A549 (cell line): ENCODE data around the gene DHRS3. TPM values are rescaled to one million over a fixed set of nuclear protein-coding genes. Genes with fewer than 3 reads are reported as not detected.

Experiments
- ATAC-seq, 2 experiments: fragments of 200-7000 bp in 1 of 2; fragments of >200 bp in 1 of 2; cut with Nextera tagmentation in 1 of 2; cut with Tn5 transposase in 1 of 2; 3 replicates each; pipeline versions ENCODE4 v1.8.0 to v1.9.1; 2018 to 2020; ENCODE audit warnings: mild to moderate bottlenecking in 1 of 2, moderate library complexity in 1 of 2
- CTCF ChIA-PET: fragments of 300-600 bp; sonication (Branson Sonifier 250); formaldehyde crosslinking; extraction: SDS; loops from one replicate; lab custom pipeline; 2021; ENCODE audit warnings: antibody characterized with exemption, inconsistent platforms; lab: Yijun Ruan, JAX
- POLR2A ChIA-PET: fragments of 350-600 bp; formaldehyde crosslinking; extraction: SDS; loops from one replicate; lab custom pipeline; 2021; ENCODE audit warnings: antibody characterized with exemption, inconsistent platforms; lab: Yijun Ruan, JAX
- DNase-seq, 2 experiments: peaks; one replicate each; pipeline versions ENCODE4 v3.0.0 to v3.0.0-alpha.2; 2011 to 2016; ENCODE audit warnings: low read depth in 1 of 2, low spot score in 1 of 2
- FAIRE-seq: peaks from 2 replicates; lab custom pipeline; 2011; peaks lifted over from hg19 to GRCh38; lab: Jason Lieb, UNC
- H3K27ac ChIP-seq, 2 experiments: fragments of >200 bp; sonication (Bioruptor Twin); formaldehyde crosslinking; 3 replicates each; pipeline ENCODE4 v1.5.1; 2016 to 2017
- H3K4me1 ChIP-seq: fragments of >200 bp; sonication (Bioruptor Twin); formaldehyde crosslinking; 3 replicates; pipeline ENCODE4 v1.6.1; 2016
- H3K4me2 ChIP-seq: fragments of >200 bp; sonication (Bioruptor Twin); formaldehyde crosslinking; 3 replicates; pipeline ENCODE4 v1.6.1; 2016
- H3K4me3 ChIP-seq: fragments of >200 bp; sonication (Bioruptor Twin); formaldehyde crosslinking; 3 replicates; pipeline ENCODE4 v1.5.1; 2016
- H3K9me3 ChIP-seq: fragments of >200 bp; sonication (Bioruptor Twin); formaldehyde crosslinking; 3 replicates; pipeline ENCODE4 v1.6.1; 2016
- BHLHE40 ChIP-seq: IDR thresholded peaks from 2 replicates; pipeline ENCODE4 v1.6.1; 2012; ENCODE audit warnings: low read depth, low read length, inconsistent platforms
- CEBPB ChIP-seq, 2 experiments: fragments of >200 bp in 1 of 2; sonication (Bioruptor Twin) in 1 of 2; formaldehyde crosslinking in 1 of 2; IDR thresholded peaks; 2 replicates each; pipeline ENCODE4 v1.6.1; 2012 to 2016
- CHD4 ChIP-seq: fragments of 200-600 bp; sonication (generic); IDR thresholded peaks from 2 replicates; pipeline ENCODE4 v1.6.1; 2016; ENCODE audit warnings: antibody characterized with exemption, mild to moderate bottlenecking, borderline replicate concordance
- E2F6 ChIP-seq: IDR thresholded peaks from 2 replicates; pipeline ENCODE4 v1.6.1; 2012; ENCODE audit warnings: low read depth, borderline replicate concordance
- EHF ChIP-seq: fragments of 250-450 bp; sonication (Bioruptor Pico); IDR thresholded peaks from 2 replicates; pipeline ENCODE4 v1.5.0; 2020; ENCODE audit warnings: mild to moderate bottlenecking
- EHMT2 ChIP-seq: fragments of 200-600 bp; sonication (generic); IDR thresholded peaks from 2 replicates; pipeline ENCODE4 v1.6.1; 2016; ENCODE audit warnings: antibody characterized with exemption, low read depth, mild to moderate bottlenecking, moderate library complexity
- EP300 ChIP-seq, 2 experiments: fragments of >200 bp; sonication (Bioruptor Twin); formaldehyde crosslinking; IDR thresholded peaks; 2 replicates in 1 of 2; 3 replicates in 1 of 2; pipeline ENCODE4 v1.6.1; 2016 to 2017
- FOSB ChIP-seq: fragments of 250-450 bp; sonication (Bioruptor Pico); IDR thresholded peaks from 2 replicates; pipeline ENCODE4 v1.5.0; 2020; ENCODE audit warnings: mild to moderate bottlenecking, moderate library complexity
- HDAC2 ChIP-seq: fragments of 200-600 bp; sonication (generic); IDR thresholded peaks from 2 replicates; pipeline ENCODE4 v1.6.1; 2016
- HES2 ChIP-seq: fragments of >200 bp; sonication (Bioruptor Twin); formaldehyde crosslinking; IDR thresholded peaks from 2 replicates; pipeline ENCODE4 v1.6.1; 2016
- HEYL ChIP-seq: fragments of 250-450 bp; sonication (Bioruptor Pico); IDR thresholded peaks from 2 replicates; pipeline ENCODE4 v1.8.0; 2021; ENCODE audit warnings: mild to moderate bottlenecking, moderate library complexity
- HMGXB4 ChIP-seq: fragments of 250-450 bp; sonication (Bioruptor Pico); IDR thresholded peaks from 2 replicates; pipeline ENCODE4 v1.5.0; 2021; ENCODE audit warnings: mild to moderate bottlenecking, moderate library complexity, borderline replicate concordance
- JUNB ChIP-seq: fragments of >200 bp; sonication (Bioruptor Twin); formaldehyde crosslinking; IDR thresholded peaks from 2 replicates; pipeline ENCODE4 v1.6.1; 2016
- KDM1A ChIP-seq: fragments of 200-600 bp; sonication (generic); IDR thresholded peaks from 2 replicates; pipeline ENCODE4 v1.6.1; 2016; ENCODE audit warnings: low read depth, mild to moderate bottlenecking
- MAFK ChIP-seq: fragments of 450-650 bp; IDR thresholded peaks from 2 replicates; pipeline ENCODE4 v1.6.1; 2014; ENCODE audit not compliant: partially characterized antibody
- MAX ChIP-seq: IDR thresholded peaks from 2 replicates; pipeline ENCODE4 v1.6.1; 2012
- MAZ ChIP-seq: fragments of 150-350 bp; IDR thresholded peaks from 2 replicates; pipeline ENCODE4 v1.6.1; 2014; ENCODE audit warnings: antibody characterized with exemption, low read depth, low read length, borderline replicate concordance
- NPAS2 ChIP-seq: fragments of 250-450 bp; sonication (Bioruptor Pico); IDR thresholded peaks from 2 replicates; pipeline ENCODE4 v1.8.0; 2022; ENCODE audit warnings: mild to moderate bottlenecking, moderate library complexity, borderline replicate concordance
- POLR2A ChIP-seq: IDR thresholded peaks from 2 replicates; pipeline ENCODE4 v1.6.1; 2012; ENCODE audit warnings: mild to moderate bottlenecking, low read length
- RAD21 ChIP-seq, 2 experiments: fragments of >200 bp in 1 of 2; sonication (Bioruptor Twin) in 1 of 2; formaldehyde crosslinking in 1 of 2; IDR thresholded peaks in 1 of 2; conservative IDR thresholded peaks in 1 of 2; 2 replicates in 1 of 2; 3 replicates in 1 of 2; pipeline ENCODE4 v1.6.1; 2012 to 2018; ENCODE audit warnings: inconsistent platforms in 1 of 2
- RARB ChIP-seq: fragments of 250-450 bp; sonication (Bioruptor Pico); IDR thresholded peaks from 2 replicates; pipeline ENCODE4 v1.8.0; 2021; ENCODE audit warnings: mild to moderate bottlenecking, moderate library complexity
- REST ChIP-seq: fragments of 200-600 bp; sonication (generic); IDR thresholded peaks from 2 replicates; pipeline ENCODE4 v1.6.1; 2016; ENCODE audit warnings: antibody characterized with exemption, mild to moderate bottlenecking, moderate library complexity
- RFX5 ChIP-seq: fragments of 450-650 bp; IDR thresholded peaks from 2 replicates; pipeline ENCODE4 v1.7.1; 2014; ENCODE audit warnings: antibody characterized with exemption, mild to moderate bottlenecking, moderate library complexity
- RNF2 ChIP-seq: fragments of 200-600 bp; sonication (generic); IDR thresholded peaks from 2 replicates; pipeline ENCODE4 v1.6.1; 2016; ENCODE audit warnings: low read depth, mild to moderate bottlenecking, antibody characterized with exemption, moderate library complexity, borderline replicate concordance
- SREBF2 ChIP-seq: fragments of 450-650 bp; IDR thresholded peaks from 2 replicates; pipeline ENCODE4 v1.6.1; 2014; ENCODE audit warnings: mild to moderate bottlenecking, moderate library complexity
- TFCP2L1 ChIP-seq: fragments of 250-450 bp; sonication (Bioruptor Pico); IDR thresholded peaks from 2 replicates; pipeline ENCODE4 v1.5.0; 2021; ENCODE audit warnings: mild to moderate bottlenecking
- ZNF302 ChIP-seq: fragments of 250-450 bp; sonication (Bioruptor Pico); IDR thresholded peaks from 2 replicates; pipeline ENCODE4 v1.9.0; 2021; ENCODE audit warnings: inconsistent platforms, mild to moderate bottlenecking, moderate library complexity
- WGBS: methylation state at CpG from one replicate; pipeline ENCODE4 v1.1.6; 2017; ENCODE audit errors: missing lambda C conversion rate; 5-methylcytosine and 5-hydroxymethylcytosine counted together
- polyA plus RNA-seq, 4 experiments: library from polyadenylated mRNA; depleted of rRNA in 3 of 4; stranded (reverse); fragments of >200 nt; fragmentation: RNase III in 1 of 4; extraction: RNeasy Plus Mini Kit Qiagen cat#74134 plus additional on column Dnase treatment in 1 of 4; gene quantifications; 2 replicates in 3 of 4; 3 replicates in 1 of 4; pipeline ENCODE4 v1.2.3, GENCODE V29; 2011 to 2017

The DHRS3 gene
- polyA plus RNA-seq, 2 of the 4 experiments (the other 2 are of a cell fraction) = 62.7 to 79.7 TPM

- Histone ChIP-seq H3K4me1 (peaks cover 38% of the 10 kb centered on the region), H3K4me2 (no peak overlapping the region), H3K9me3 (no peaks in the 10 kb centered on the region), H3K27ac (peak overlapping the region in 1 of 2 experiments; percentile 58; a peak in 3 of 6 replicates), H3K4me3 (no peak overlapping the region)
- WGBS = 95% methylated on average over 14 of the region's 19 CpGs
- CTCF ChIA-PET = interaction anchor here (0.8 to 1.1 kb wide), 3 partner anchors 12 to 84 kb away, joined by 3 read pairs; no protein-coding TSS in a partner anchor
- FAIRE-seq (no peak), ATAC-seq (peak in 1 of 2 experiments; percentile 26; a peak in 3 of 6 replicates), DNase-seq (no peak)
- POLR2A ChIA-PET = interaction anchor here (1.1 kb wide), 1 partner anchor 39 kb away, joined by 12 read pairs; the partner anchor contains the start of gene DHRS3
- TF ChIP-seq EHF (no peak), CEBPB (IDR thresholded peaks at IDR 0.05) (no peak), MAZ (no peak), HEYL (CRISPR knock-in tag) (no peak), KDM1A (no peak), RFX5 (no peak), REST (no peak), RAD21 (conservative IDR thresholded peaks at IDR 0.05 in 1 of 2, IDR thresholded peaks at IDR 0.05 in 1 of 2) (no peak), E2F6 (no peak), BHLHE40 (no peak), NPAS2 (CRISPR knock-in tag) (no peak), FOSB (CRISPR knock-in tag) (no peak), JUNB (no peak), EHMT2 (no peak)
These were observed 39.1 kb downstream of the DHRS3 start for GRCh38 chr1:12578860-12579422.

GRCh38 chr1:12577020-12577419, 41.0 kb downstream of the DHRS3 start:
- H3K27ac ChIP-seq = 0 out of 6 replicates have a peak overlapping the region, but pooled peaks of 1 of the 2 experiments have one; percentile 30
- no peaks in the 10 kb centered on the region for H3K9me3 ChIP-seq
- H3K4me2 ChIP-seq = no peak overlapping the region
- POLR2A ChIA-PET = no interaction called here
- no peak for TF ChIP-seq MAFK
- no peak for TF ChIP-seq RFX5
- TF ChIP-seq RNF2 = no peak
- no peak for TF ChIP-seq TFCP2L1
- TF ChIP-seq ZNF302 (CRISPR knock-in tag) = no peak
- TF ChIP-seq HDAC2 = no peak
- no peak for TF ChIP-seq EP300 (IDR thresholded peaks at IDR 0.05)
- no peak for TF ChIP-seq HES2
- TF ChIP-seq MAX = no peak
- no peak for TF ChIP-seq RARB
- TF ChIP-seq POLR2A = no peak
- no peak for TF ChIP-seq SREBF2
- TF ChIP-seq BHLHE40 = no peak
- no peak for TF ChIP-seq CHD4
- TF ChIP-seq HMGXB4 = no peak
- no peak for TF ChIP-seq KDM1A
- H3K4me1 ChIP-seq = peaks cover 57% of the 10 kb centered on the region
- no peak for FAIRE-seq
- WGBS = 81% methylated on average over 12 of the region's 12 CpGs
- no peak for ATAC-seq
- CTCF ChIA-PET = no interaction called here
- no peak overlapping the region for H3K4me3 ChIP-seq
- no peak for DNase-seq
